HG03354 (cell line): Measurements from ENCODE around the gene VASH1.

Source experiments
- ATAC-seq: cut with Tn5 transposase; IDR thresholded peaks from one replicate; pipeline ENCODE4 v1.9.1; 2021; ENCODE audit warnings: mild to moderate bottlenecking; ENCODE audit not compliant: unreplicated experiment, poor library complexity, severe bottlenecking

Gene VASH1

GRCh38 chr14:76769636-76770292 is 8.5 kb downstream of the VASH1 start:
- no peak for ATAC-seq

DNA sequence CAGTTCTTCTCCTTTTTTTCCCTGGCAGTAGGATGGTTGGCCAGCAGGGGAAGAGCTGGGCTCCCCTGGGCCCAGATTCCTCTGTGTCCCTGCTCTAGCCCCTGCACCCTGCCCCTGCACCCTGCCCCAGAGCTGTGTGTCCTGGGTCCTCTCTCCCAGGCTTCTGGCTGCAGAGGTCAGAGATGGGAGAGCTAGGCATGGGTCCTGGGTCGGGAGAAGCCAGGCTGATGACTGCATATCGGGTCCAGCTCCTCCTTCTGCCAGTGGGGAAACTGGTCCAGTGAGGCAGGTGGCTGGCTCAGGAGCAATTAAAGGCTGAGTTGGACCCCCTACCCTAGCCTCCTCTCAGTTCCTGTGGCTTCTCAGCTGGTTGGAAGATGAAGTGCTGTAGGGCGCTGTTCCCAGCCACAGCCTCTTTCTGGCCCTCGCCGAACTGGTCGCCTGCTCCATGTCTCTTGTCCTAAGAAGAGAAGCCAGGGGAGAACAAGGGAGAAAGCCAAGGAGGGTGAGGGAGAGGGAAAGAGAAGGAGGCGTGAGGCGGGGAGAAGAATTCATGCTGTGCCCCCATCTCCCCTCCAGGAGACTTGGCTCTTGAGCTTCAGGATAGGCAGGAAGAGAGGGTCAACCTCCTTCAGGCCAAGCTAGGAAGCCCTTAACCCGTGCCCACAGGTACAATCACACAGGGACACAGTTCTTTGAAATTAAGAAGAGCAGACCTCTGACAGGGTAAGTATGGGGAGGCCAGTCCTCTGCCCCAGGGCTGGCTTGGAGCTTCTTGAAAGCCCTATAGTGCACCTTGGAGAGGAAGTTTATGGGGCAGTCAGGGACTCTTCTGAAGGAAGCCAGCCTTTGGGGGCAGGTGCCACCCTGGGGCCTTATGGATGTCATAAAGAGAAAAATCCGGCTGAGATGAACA is 9.5 kb downstream of the VASH1 start:
- ATAC-seq, result no peak

- no peak for ATAC-seq
Measured at GRCh38 chr14:76771437-76771980, 10.2 kb downstream of the VASH1 start.

DNA sequence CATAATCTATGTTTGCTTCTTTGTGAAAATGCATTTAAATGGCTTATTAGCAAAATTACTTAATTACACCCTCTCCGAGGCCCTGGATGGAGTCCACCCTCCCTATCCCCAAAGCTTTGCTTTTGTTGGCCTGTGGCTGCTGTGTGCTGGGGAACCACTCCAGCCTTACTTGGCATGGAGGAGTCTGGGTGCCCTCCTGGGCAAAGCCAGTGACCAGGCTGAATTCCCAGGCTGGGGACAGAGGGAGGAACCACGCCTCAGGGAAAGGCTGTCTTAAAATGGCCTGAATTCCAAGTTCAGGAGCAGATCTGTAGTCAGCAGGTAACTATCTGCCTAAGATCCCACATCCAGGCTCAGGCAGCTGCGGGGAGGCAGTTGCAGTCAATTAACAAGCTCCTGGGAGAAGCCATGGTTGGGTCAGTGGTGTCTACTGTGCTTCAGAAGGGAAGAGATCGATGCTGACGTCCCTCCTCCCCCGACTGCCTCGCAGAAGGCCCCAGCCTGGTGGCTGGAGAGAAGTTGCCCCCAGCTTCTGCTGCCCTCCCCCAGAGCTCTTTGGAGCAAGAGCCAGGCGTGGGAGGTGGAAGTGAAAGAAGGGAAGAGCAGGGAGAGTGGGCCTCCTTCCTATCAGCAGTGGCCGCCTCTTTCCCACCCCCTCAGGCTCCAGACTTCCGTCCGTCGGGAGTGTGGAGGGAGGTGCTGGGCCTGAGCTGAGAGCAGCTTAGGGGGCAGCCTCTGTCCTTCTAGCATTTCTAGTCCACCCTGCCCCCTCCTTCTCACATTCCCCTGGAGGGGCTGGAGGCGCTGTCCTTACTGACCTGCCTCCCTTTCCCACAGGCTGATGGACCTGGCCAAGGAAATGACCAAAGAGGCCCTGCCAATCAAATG is 11.3 kb downstream of the VASH1 start:
- ATAC-seq, result no peak

DNA sequence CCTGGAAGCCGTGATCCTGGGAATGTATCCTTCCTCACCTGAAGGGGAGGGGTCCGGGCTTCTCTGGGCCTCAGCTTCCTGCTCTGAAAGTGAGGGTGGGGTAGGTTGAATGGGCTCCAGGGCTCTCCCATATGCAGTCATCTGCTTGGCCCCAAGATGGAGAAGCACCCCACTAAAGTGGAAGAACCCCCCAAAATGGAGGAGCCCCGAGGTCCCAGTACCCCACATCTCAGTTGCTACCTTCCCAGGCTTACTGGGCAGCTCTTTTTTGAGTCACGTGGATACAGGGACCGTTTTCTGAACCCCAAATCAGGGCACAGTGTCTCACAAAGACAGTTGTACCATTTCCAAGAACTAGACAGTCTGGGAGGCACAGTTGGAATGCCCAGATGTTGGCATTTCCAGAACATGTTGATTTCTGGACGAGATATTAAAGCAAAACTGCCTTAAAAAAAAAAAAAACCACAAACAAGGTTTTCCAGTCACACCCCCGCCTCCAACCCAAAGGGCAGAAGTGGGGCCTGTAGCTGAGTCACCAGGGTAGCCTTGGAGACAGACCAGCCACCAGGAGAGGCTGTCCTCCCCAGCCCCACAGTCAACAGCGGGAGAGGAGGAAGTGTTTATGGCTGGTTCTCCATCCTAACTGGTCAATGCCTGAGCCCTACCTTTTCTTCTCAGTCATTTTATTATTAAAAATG is 12.1 kb downstream of the VASH1 start:
- no peak for ATAC-seq

DNA sequence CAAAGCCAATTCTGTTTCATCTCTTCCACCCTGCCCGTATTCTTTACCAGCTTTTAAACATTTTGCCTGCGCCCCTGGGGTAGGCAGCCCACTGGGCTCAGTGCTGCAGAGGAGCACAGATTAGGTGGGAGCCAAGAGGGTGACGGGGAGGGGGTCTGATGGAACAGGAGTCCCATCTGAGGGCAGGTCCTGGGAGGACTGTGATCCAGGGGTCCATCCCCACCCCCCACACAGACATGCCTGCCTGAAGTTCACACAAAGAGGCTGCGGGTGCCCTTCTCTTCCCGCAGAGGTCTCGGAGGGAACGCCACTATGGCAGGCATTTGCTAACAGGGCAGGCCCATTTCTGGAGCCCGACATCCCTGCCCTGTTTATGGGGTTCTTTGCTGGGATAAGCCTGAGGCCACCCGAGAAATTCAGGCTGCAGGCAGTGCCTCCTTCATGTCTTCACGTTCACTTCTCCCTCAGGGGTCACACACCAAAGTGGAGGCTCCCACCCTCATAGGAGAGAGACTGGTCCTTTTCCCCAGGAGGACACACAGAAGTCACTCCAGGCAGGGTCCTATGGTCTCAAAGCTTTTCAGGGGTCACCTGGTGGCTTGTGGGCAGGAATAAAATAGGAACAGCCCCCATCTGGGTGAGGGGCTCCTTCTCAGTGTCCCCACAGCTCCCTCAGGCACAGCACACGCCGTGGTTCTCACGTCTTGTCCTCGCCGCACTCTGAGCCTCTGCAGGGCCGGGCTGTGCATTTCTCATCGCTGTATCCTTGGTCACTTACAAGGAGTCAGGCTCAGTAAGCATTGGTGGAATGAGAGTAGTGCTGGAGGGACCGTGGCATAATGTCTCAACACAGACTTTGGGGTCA is 12.9 kb downstream of the VASH1 start:
- no peak for ATAC-seq

DNA sequence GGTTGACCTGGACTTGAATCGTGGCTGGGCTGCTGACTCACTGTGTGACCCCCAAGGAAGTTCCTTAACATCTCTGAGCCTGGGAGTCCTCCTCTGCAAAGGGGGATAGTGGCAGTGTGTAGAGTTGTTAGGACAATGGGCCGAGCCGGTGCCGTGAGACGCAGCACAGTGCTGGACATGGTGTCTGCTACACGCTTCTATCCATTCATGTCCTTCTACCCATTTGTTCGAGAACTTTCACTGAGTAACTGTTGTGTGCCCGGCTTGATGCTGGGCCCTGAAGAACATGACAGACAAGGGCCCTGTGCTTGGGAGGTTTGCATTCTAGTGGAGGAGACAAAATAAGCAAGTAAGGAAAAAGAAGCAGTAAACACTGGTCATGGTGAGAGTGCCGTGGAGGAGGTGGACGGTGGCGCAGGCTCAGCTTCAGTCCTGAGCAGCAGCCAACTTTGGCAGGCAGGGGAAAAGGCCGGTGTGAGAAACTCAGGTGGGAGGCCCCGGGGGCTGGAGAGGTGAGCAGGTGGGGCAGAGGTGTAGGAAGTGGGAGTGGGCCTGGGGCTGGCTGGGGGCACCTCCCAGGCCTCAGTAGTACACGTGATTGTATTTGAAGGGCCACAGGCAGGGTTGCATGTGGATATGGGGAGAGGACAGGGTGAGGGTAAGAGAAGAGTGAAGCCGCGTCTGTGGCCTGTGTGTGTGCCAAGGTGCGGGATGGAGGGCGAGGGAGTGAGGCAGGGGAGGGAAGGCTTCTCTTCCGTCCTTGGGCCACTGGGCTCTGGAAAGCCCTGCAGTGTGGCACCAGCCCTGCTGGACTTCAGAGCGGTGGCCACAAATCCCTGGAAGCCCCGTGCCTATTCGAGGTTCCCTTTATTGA is 13.8 kb downstream of the VASH1 start:
- no peak for ATAC-seq

DNA sequence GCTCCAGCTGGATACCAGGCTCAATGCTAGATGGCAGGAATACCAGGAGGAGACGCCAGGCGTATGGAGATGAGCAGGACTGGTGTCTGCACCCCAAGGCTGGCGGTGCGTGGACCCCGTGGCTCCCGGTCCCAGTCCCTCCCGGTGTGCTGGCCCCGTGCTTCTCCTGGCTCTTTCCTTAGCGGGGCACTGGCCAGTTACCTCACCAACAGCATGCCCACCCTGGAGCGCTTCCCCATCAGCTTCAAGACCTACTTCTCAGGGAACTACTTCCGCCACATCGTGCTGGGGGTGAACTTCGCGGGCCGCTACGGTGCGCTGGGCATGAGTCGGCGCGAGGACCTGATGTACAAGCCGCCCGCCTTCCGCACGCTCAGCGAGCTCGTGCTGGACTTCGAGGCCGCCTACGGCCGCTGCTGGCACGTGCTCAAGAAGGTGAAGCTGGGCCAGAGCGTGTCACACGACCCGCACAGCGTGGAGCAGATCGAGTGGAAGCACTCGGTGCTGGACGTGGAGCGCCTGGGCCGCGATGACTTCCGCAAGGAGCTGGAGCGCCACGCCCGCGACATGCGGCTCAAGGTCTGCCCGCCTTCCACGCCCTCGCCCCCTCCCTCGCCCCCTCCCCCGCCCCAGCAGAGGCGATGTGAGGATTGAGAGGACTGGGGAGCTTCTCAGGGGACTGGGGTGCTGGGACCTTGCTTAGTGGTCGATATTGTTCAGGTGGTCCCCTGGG is 14.6 kb downstream of the VASH1 start:
- no peak for ATAC-seq

DNA sequence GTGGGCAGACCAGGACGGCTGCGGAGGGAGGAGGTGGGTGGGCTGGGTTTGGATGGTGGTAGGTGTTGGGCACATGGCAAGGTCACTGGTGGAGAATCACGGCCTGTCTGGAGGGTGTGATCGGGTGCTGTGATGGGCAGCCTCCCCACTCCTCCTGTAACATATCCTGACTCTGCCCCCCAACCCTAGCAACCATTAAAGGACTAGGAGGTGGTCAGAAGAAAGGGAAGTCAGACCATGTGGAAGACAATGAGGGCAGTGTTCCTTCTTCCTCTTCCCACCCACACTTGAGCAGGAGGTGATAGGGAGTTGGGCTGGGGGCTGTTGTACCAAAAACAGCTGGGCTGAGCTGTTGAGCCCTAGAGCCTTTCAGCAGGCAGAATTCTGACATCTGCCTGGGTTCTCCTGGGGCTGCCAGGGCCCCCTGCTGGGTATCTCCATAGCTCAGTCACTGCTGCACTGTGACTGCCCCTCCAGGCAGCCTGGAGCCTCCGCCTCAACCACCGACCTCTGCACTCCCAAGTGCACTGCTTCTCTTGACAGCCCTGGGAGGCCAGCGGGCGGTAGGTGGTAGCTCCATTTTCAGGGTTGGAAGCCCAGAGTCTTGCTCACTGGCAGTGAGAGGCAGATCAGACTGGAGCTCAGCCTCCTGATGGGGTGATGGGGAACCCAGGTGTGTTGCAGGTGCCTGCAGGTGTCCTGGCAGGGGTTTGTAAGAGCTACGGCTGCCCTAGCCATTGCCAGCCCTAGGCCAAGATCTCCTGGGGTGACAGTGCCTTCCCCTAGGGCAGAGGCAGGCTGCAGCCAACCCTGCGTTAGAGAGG is 15.4 kb downstream of the VASH1 start:
- ATAC-seq, result no peak

- no peak for ATAC-seq
Measured at GRCh38 chr14:76777721-76778120, 16.5 kb downstream of the VASH1 start.

- no peak for ATAC-seq
Measured at GRCh38 chr14:76778546-76779215, 17.4 kb downstream of the VASH1 start.

DNA sequence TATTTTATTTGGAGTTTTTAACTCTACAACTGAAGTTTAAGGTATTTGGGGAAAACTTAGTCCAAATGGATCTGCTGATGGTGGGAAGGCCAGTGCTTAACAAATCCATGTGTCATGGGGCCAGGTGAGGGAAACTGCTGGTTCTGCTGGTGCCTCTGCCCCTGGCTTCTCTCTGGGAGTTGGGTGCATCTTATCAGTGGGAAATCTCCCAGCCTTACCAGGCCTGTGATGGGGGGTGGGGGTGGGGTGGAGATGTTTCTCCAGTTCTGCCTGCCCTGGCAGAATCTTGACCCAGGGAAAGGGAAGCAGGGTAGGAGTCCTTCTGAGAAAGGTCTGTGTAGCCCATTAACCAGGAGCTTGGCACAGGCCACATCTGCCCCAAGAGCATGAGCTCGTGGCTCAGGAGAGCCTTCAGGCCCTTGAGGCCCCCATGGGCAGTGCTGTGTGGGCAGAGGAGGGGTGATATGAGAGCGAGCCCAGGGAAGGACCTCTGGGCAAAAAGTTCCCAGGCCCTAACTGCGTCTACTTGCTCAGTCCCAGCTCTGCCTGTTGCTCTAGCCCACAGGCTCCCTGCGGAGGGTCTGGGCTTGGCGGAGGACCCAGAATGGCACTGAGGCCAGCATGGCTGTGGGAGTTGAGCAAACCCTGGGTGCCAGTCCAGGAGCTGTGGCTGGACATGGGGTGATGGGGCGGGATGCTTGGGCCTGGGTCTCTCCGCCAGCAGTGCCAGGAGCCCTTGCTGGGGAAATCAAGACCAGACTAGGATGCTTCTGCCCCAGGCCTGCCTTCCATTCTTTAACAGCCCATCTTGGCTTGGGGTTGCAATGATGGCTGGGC is 18.2 kb downstream of the VASH1 start:
- no peak for ATAC-seq

DNA sequence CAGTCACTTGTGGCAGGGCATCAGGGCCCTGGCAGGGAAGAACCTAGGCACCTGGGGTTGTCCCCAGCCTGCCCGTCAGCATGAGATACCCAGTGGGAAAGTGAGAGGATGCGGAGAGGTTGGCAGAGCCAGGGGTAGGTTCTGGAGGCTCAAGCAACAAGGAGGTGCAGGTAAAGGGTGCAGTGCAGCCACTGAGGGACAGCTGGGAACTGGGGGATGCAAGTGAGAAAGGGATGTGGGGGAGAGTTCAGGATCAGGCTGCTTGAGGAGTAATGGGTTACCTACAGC is 18.7 kb downstream of the VASH1 start:
- ATAC-seq, result no peak

DNA sequence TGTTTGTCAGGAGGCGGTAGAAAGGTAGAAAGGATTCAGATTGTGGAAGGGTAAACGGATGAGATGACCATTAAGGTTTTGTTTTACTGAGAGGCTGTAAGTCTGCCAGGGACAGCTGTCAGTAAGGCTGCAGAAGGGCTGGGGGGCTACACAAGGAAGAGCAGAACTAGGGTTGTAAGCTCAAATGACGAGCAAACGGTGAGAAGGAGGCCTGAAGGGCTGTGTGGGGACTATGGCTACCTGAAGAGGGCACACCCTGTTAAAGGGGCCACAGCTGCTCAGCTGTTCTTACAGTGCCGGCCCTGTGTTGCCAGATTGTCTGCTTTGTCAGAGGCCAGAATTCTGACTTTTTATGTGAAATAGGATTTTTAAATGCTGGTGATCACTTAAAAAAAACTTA is 19.1 kb downstream of the VASH1 start:
- no peak for ATAC-seq
